ENCODE data around the gene GFOD2.

Gene GFOD2

GRCh38 chr16:67762385-67762784 lies 43.3 kb upstream of the GFOD2 start:
- no peak for TF ChIP-seq CTCF (IDR thresholded peaks at IDR 0.05)
- no peaks in the 10 kb centered on the region for H3K27me3 ChIP-seq
- H3K4me3 ChIP-seq: no peak overlapping the region
- H3K27ac ChIP-seq: no peak overlapping the region
- H3K36me3 ChIP-seq: peaks cover 4 to 52% (median 19%) of the 10 kb centered on the region in 3 donors
- DNase-seq: no peak
- no peaks in the 10 kb centered on the region for H3K9me3 ChIP-seq
- no peaks in the 10 kb centered on the region for H3K4me1 ChIP-seq
- intact Hi-C loops (cut with DNase I; ENCODE audit: low total_unique reads): no loop called here

GRCh38 chr16:67761924-67762323 lies 42.8 kb upstream of the GFOD2 start:
- H3K36me3 ChIP-seq: peaks cover 4 to 52% (median 19%) of the 10 kb centered on the region in 3 donors
- no peak overlapping the region for H3K4me3 ChIP-seq
- no peak for DNase-seq
- H3K27ac ChIP-seq: no peak overlapping the region
- TF ChIP-seq CTCF (IDR thresholded peaks at IDR 0.05): no peak
- no peaks in the 10 kb centered on the region for H3K27me3 ChIP-seq
- intact Hi-C loops (cut with DNase I; ENCODE audit: low total_unique reads): no loop called here
- no peaks in the 10 kb centered on the region for H3K4me1 ChIP-seq
- no peaks in the 10 kb centered on the region for H3K9me3 ChIP-seq

GRCh38 chr16:67760956-67761230 lies 41.8 kb upstream of the GFOD2 start:
- Histone ChIP-seq H3K36me3 (peaks cover 4 to 41% (median 19%) of the 10 kb centered on the region in 3 donors), H3K4me3 (no peak overlapping the region), H3K4me1 (no peaks in the 10 kb centered on the region), H3K27ac (no peak overlapping the region), H3K9me3 (no peaks in the 10 kb centered on the region), H3K27me3 (no peaks in the 10 kb centered on the region)
- DNase-seq: no peak
- intact Hi-C loops (cut with DNase I; ENCODE audit: low total_unique reads): no loop called here
- no peak for TF ChIP-seq CTCF (IDR thresholded peaks at IDR 0.05)

- Histone ChIP-seq H3K4me1 (no peaks in the 10 kb centered on the region), H3K36me3 (peaks cover 4 to 36% (median 19%) of the 10 kb centered on the region in 3 donors), H3K9me3 (no peaks in the 10 kb centered on the region), H3K27me3 (no peaks in the 10 kb centered on the region), H3K27ac (no peak overlapping the region), H3K4me3 (no peak overlapping the region)
- DNase-seq: no peak
- no peak for TF ChIP-seq CTCF (IDR thresholded peaks at IDR 0.05)
- intact Hi-C loops (cut with DNase I; ENCODE audit: low total_unique reads): no loop called here
Observed at GRCh38 chr16:67760206-67760955, 41.3 kb upstream of the GFOD2 start.

- Histone ChIP-seq H3K4me1 (no peaks in the 10 kb centered on the region), H3K27ac (no peak overlapping the region), H3K36me3 (peaks cover 4 to 42% (median 24%) of the 10 kb centered on the region in 3 donors), H3K9me3 (no peaks in the 10 kb centered on the region), H3K27me3 (no peaks in the 10 kb centered on the region), H3K4me3 (no peak overlapping the region)
- DNase-seq: no peak
- intact Hi-C loops (cut with DNase I; ENCODE audit: low total_unique reads): no loop called here
- TF ChIP-seq CTCF (IDR thresholded peaks at IDR 0.05): no peak
Observed at GRCh38 chr16:67758966-67759365, 39.9 kb upstream of the GFOD2 start.

GRCh38 chr16:67758006-67758405 lies 38.9 kb upstream of the GFOD2 start:
- no peaks in the 10 kb centered on the region for H3K4me1 ChIP-seq
- H3K27me3 ChIP-seq: no peaks in the 10 kb centered on the region
- no peak for TF ChIP-seq CTCF (IDR thresholded peaks at IDR 0.05)
- intact Hi-C loops (cut with DNase I; ENCODE audit: low total_unique reads): no loop called here
- no peak overlapping the region for H3K27ac ChIP-seq
- peaks cover 4 to 33% (median 15%) of the 10 kb centered on the region in 3 donors for H3K36me3 ChIP-seq
- H3K9me3 ChIP-seq: no peaks in the 10 kb centered on the region
- H3K4me3 ChIP-seq: no peak overlapping the region
- DNase-seq: no peak
